Glomerular visceral epithelial cell (primary cell): ENCODE data around the gene DBNL.
A peak's percentile ranks its signal among the peaks of the same experiment; 100 is the strongest.

ENCODE experiments used
- DNase-seq: peaks from one replicate; pipeline ENCODE4 v3.0.0-alpha.2; 2016; ENCODE audit errors: extremely low spot score

Gene DBNL

DNA sequence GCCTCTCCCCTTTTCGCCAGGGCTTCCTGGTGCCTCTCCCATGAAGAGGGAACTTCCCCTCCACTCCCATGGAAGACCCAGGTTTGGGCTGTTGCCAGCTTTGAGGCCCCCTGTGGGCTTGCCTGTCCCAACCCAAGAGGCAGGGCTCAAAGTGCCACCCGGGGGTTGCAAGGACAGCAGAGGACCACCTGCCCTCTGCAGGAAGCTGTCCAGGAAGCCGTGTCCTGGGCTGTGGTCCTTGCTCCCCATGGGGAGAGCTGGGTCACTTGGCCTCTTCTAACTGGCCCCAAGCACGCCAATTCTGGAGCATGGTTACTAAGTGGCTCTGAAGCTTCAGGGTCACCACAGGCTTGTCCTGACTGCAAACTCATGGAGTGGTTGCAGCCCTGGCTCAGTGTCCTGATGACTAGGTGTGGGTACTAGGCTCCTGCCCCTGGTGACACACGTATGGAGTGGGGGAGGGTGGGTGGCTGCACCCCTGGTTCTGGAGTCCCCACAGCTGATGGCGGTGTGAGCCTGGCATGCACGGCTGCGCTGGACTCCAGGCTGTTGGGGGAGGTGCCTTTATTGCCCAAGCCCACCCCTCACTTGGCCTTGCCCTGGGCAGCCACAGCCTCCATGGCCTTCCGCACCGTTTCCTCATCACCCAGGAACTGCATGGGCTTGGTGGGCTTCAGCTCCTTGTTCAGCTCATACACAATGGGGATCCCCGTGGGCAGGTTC is 17.8 kb downstream of the DBNL start:
- no peak for DNase-seq

DNA sequence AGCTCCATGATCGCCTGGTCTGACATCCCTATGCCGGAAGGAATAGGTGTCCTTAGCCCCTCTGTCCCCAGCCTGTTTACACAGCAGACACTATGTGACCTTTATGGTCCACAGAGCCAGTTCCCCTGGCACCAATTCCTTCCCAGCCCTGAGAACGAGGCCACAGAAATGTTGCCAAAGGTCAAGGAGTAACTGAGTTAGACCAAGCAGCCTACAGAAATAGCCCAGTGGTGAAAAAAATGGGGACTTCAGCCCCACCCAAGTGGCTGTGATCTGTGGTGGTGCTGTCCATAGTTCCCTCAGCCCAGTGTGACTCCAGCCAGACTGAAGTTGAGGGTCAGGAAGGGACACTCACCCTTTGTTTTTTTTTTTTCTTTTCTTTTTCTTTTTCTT is 18.4 kb downstream of the DBNL start:
- no peak for DNase-seq

DNA sequence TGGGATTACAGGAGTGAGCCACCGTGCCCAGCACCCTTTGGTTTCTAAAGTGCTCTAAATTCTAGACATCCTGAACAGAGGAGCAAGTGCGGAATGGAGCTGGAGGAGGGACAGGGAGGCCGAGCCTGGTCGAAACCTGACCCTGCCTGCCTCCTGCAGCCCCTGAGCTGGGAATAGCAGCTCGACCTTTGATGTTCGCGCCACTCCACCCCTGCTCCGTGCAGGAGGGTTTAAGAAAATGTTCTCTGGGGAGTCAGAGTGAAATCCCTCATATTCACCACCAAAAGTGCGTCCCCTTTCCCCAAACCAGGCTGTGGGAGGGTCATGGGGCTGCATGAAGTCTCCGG is 19.0 kb downstream of the DBNL start:
- no peak for DNase-seq

DNA sequence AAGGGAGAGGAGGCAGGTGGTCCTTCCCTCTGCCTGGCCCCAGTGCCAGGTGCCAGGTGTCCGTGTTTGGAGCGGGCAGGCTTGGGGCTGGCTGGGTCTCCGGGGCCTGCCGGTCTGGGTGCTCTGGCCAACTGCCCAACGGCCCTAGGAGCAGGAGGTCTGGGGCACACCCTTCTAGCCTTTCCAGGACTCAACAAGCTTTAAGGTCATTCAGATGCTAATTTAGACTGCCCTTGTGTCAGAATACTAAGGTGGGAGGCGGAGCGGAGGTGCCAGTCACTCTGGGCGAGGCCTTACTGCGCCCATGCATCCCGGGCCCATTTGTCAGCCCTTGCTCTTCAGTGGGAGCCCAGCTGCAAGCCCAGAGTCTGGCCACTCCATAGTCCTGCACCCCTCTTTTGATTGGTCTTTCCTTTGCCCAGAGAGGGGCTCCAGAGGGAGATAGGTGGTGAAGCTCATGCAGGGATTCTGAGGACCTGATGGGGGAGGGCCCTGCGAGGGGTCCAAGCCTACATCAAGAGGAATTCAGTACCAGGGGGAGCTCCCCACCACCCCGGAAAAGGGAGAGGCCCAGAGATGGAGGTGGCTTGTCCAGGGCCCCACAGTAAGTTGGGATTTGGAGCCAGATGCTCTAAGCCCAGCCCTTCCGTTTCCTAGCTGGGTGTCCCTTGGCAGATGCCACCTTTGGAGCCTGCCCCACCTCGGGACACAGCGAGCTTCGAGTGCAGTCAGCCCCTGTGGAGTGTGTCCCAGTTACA is 19.6 kb downstream of the DBNL start:
- DNase-seq: no peak

DNA sequence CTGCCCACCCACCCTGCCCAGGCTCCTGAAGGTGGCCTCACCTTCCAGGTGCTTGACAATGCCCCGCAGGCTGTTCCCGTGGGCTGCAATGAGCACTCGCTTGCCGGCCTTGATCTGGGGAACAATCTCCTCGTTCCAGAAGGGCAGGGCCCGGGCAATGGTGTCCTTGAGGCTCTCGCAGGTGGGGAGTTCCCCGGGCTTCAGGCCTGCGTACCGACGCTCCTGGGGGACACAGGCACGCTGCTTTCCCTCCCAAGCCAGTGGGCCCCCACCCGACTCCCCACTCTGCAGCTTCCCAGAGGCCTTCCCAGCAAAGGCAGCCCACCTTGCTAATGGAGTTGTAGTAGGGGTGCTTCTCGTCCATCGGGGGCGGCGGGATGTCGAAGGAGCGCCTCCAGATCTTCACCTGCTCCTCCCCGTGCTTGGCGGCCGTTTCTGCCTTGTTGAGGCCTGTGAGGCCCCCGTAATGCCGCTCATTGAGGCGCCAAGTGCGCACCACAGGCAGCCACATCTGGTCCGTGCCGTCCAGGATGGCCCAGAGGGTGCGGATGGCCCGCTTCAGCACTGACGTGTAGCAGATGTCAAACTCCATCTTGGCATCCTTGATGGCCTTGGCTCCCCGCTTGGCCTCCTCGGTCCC is 20.4 kb downstream of the DBNL start:
- DNase-seq: no peak

DNA sequence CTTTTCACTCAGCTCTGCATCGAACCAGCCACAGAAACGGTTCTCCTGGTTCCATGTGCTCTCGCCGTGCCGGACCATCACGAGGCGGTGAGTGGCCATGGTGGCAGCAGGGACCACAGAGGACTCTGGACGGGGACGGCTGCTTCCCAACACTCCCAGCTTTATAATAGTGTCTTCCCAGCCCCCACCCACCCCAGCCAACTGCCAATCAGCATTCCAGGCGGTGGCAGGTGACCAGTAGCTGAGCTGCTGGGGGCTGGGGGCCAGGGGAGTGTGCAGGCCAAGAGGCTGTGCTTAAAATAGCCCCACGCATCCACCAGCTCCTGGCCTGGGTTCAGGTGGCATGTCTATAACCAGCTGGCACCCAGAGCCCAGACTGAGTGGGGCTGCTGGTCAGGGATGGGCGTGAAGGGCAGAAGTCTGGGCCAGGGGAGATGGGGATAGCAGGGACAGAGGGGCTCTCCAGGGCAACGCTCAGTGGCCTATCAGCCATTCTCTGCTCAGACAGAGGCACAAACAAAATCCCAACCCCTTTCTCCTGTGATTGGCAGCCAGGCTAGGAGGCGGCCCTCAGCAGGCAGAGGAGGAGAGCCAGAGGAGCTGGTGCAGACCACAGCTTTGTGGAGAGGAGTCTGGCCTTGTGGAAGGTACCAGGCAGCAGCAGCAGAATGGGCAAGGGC is 21.1 kb downstream of the DBNL start, which contains the start of gene PGAM2:
TSS of gene PGAM2 (minus strand) at position 137 of the 680 bp plus-strand sequence. CDS start at position 99, 38 bp downstream.
- DNase-seq: no peak

DNA sequence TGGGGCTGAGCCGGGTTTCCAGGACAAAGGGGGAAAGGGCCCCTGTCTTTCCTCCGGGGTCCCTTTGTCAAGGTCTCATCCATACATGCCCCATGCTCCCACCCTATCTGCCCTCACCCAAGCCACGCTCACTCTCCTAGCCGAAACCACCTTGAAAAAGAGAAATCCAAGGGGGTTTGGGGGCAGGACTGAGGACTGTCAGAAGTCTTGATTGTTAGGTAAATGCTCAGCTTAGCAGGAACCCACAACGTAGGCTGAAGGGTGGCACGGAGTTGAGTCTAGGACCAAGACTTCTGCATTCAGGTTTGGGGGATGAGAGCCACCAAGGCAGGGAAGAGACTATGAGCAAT is 21.6 kb downstream of the DBNL start:
- DNase-seq: no peak

DNA sequence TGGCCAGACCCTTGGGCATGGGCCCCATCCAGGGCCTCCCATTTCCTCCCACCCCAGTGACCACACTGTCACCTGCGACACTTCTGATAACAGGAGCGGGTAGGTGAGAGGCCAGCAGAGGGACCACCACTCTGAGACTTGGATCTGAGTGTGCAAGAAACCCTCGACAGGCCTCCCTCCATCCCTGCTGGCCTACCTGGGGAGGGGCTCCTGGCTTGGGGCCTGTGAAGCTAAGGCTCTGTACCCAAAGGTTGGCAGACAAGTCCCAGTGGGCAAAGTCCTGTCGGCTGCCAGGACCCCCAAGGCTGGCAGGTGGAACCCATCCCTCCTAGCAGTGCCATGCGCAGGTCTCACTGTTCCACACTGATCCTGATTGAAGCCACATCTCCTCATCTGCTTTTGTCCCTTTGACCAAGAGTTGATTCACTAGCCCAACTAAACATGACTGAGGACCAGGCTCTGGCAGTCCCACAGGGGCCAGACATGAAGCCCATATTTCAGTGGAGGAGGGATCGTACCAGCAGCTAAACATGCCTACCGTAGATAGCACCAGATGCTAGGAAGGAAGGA is 22.1 kb downstream of the DBNL start:
- DNase-seq: no peak

DNA sequence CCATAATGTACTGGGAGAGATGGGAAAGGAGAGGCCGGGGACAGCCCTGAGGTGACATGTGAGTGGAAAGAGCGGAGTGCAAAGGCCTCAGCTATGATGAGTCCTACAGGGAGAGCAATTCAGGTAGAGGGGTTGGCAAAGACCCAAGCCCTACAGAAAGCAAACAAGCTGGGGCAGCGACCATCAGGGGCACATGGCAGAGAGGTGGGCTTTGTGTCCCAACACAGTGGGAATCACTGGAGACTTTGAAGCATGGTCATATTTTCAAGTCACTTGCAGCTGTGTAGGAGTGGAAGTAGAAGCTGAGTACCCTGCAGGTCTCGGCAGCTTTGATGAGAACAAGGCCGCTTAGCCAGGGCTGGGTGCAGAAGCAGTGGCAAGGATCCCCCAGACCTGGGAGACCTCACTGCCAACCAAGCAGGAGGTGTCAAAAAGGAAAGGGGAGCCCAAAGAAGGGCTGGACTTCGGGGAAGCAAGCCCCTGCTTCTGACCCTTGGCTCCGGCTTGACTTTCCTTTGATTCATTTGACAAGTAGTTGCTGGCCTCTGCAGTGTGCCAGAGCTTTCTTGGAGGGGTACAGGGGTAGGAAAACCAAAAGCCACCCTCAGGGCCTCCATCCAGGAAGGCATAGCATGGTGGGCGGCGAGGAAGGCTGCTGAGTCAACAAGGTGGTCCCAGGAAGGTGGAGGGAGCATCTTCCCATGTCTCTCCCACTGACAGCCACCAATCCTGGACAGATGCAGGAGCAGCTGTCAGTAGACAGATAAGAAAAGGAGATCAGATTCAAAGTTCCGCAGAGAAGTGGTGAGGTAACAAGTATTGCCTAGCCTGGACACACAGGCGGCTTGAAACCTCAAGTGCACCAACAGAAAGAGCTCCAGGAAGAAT is 22.8 kb downstream of the DBNL start:
- no peak for DNase-seq

DNA sequence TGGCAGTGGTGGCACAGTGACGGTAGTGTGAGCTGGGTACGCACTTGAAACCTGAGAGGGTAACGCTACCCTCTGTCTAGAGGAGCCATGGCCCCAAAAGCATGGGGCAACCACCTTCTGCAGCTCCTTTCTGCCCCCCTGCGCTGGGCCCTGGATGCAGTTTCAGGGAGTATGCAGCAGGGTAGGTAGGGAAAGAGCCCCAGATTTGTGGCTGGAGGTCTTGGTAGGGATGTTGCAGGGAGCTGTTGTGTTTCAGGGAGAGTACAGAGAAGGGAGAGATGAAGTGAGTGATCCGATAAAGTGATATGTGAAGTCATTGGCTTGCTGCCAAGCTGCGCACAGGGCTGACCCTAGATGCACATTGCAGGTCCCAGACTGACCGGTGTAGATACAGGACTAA is 23.6 kb downstream of the DBNL start:
- no peak for DNase-seq

DNA sequence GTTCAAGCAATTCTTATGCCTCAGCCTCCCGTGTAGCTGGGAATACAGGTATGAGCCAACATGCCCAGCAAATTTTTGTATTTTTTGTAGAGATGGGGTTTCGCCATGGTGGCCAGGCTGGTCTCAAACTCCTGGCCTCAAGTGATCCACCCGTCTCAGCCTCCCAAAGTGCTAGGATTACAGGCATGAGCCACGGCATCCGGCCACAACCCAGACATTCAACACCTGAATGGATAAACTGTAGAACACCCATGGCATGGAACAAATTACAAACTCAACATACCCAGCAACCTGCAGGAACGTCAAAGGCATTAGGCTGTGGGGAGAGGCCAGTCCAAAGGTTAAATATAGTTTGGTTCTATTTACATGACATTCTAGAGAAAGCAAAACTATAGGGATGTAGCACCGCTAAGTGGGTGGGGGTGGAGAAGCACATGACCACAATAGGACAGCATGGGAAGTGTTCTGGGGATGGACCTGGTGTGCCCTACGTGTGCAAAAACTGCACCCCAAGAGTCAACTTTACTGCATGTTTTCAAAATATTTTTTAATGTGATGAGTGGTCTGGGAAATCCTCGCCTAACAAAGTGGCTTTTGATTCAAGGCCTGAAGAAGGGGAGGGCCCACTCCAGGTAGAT is 27.3 kb downstream of the DBNL start:
- no peak for DNase-seq

DNA sequence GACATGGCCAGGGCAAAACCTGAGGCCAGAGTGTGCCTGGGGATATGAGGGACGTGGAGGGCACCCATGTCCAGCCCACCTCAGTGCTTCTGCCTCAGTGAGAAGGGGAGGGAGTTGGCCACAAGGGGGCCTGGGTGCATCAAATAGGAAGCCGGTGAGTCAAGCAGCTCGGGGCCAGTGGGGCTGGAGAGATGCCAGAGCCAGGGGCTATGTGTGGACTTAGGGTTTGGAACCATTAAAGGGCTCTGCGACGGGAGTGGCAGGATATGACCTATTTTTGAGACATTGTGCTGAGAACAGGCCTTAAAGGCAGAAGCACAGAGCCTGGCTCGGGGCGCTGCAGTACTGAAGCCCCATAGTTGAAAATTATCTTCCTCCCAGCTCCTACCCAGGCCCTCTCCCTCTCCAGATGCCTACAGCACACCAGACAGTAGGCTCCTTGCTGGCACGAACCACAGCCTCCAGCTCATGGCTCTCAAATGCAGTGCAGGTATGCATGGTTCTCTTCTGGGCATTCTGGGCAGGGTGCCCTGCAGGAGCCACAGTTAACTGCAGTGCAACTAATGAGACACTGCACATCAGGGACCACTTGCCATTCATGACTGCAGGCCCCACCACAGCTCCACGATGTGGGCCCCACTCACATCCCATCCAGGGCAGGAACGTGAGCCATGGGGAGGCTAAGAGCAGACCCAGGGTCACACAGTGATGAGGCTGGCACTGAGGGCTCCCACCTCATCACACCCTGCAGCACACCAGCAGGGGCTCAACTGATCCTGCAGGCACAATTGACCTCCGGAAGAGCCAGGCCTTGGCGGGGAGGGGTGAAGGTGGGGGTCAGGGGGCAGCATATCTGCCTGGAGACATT is 28.1 kb downstream of the DBNL start:
- peak; percentile 88 for DNase-seq

DNA sequence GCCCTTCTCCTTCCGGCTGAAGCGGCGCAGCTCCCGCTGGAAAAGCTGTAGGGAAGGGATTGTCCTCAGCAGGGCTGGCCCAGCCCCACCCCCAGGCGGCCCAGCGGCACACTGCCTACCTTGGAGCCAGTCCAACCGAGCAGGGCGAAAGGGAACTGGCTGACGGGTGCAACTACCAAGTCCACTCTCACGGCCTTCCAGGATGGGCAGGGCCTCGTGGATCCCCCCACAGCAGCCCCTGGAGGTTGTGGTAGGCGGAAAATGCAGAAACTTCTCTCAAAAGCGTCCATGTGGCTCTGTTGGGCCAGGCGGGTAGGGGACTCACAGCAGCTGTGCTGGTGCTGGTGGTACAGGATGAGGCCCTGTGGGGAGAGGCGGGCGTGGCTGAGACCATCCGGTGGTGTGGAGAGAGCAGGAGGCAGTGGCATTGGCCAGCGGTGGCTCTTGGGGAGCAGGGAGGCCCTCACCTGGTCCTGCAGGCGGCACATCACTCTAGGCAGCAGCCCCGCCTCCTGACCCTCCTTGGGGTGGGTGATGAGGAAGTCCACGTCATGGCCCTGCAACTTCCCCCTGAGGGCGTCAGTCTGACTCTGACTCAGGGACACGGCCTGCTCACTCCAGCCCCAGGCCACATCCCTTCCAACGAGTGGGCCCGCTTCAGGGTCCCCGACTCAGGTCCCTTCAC is 29.3 kb downstream of the DBNL start:
- no peak for DNase-seq

DNA sequence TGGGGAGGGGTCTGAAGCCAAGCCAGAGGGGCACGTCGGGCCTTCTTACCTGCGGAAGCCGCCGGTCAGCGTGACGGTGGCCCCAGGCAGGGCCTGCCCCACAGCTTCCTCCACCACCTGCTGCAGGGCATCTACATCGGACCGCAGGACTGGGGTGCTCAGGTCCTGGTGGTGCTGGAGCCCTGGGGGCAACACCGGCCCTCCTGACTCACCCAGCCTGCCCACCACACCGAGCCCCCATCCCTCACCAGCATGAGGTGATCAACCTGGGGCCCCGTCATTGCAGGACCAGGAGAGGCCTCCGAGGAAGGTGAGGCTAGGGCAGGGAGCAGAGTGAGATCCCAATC is 29.8 kb downstream of the DBNL start:
- DNase-seq: no peak

DNA sequence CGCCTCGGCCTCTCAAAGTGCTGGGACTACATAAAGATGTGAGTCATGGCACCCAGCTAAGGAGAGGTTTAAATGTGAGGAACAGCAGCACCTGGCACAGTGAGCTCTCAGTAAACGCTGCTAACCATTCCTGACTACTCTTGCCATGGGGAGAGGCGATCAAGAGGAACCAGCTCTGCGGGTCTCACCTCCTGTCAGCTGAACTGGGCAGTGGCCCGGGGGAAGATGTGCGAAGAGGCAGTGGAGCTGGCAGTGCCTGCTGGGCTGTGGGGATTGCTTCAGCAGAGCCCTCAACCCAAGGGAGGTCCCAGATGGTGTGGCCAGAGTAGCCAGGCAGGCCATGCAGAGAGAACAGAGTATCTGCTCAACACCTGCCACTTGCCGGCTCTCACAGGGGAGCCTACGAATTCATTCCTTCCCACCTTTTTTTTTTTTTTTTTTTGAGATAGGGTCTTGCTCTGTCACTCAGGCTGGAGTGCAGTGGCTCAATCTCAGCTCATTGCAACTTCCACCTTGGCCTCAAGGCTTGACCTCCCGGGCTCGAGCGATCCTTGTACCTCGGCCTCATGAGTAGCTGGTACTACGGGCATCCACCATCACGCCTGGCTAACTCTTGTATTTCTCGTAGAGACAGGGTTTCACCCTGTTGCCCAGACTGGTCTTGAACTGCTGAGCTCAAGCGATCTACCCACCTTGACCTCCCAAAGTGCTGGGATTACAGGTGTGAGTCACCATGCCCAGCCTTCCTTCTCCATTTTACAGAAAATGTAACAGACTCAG is 31.0 kb downstream of the DBNL start:
- DNase-seq: no peak

DNA sequence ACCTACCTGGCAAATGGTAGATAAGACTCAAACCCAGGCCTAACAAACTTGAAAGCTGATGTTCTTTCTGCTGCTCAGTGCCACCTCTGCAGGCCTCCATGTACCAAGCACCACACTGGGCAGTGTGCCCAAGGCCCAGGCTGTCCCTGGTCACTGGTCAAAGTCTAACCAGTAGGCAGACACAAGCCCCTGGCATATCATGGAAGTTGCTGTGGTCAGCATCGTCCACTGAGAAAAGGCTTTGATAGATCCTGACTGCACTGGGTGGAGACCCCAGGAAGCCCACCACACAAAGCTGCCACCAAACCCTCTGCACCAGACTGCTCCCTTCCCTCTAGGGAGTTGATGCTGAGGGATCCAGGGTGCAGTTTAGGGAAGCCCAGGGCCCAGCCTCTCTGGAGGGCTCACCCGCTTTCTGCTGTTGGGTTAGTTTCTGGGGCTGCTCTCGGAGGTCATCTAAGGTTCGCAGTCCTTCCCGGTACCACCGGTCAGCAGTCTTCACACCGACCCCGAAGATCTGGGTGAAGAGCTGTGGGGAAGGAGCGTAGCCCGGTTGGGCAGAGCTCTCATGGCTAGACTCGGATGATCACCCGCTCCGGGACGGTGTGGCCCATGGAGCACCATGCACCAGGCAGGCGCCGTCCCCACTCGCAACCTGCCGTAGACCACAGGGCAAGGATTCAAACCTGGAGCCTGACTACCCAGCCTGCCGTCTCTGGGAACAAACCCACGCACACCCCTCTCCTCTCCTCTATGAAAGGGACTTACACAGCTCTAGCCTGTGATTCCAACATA is 31.8 kb downstream of the DBNL start:
- no peak for DNase-seq

DNA sequence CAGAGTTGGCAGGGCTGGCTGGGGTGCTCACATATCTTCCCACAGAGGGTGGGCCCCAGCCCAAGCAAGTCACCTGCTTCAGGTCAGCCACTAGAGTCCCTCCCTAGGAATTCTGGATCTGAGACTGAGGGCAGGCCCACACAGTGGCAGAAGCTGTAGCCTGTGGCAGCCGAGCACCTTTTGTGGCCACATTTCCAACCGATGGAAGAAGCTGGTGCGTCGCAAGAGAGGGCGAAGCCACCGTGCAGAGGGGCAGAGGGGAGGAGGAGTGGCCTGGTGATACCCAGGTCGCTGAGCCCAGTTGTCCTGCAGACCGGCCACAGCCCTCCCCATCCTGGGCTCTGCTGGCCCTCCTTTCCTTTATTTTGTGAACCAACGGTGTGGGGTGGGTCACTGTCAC is 32.6 kb downstream of the DBNL start:
- DNase-seq: no peak

DNA sequence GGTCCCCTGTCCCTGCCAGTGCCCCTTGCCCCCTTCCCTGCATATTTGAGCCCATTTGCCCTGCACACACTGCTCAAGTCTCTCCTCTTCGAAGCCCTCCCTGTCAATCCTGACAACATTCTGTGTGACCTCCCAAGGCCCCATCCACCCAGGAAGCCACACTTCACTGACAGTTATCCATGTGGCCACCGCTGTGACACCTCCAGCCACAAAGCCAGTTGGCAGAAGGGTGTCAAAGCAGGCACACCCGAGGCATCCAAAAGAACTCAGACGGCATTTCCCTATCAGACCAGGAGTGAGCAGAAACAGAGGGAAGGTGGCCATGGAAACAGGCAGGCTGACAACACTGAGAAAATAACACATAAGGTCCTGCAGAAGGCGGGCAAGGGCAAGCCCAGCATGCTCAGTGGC is 33.2 kb downstream of the DBNL start:
- DNase-seq: no peak
